GM03348 (cell line): ENCODE results near the gene SRSF9.
A peak's percentile ranks its signal among the peaks of the same experiment; 100 is the strongest.
"Not testable (repeated sequence)": the region's sequence is repeated elsewhere in the genome, so short reads cannot be mapped to it uniquely, and the experiment has no call there.

ENCODE experiments used
- DNase-seq: peaks from one replicate; pipeline ENCODE4 v3.0.0; 2012; ENCODE audit warnings: low spot score

SRSF9 gene, protein sequence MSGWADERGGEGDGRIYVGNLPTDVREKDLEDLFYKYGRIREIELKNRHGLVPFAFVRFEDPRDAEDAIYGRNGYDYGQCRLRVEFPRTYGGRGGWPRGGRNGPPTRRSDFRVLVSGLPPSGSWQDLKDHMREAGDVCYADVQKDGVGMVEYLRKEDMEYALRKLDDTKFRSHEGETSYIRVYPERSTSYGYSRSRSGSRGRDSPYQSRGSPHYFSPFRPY

DNA sequence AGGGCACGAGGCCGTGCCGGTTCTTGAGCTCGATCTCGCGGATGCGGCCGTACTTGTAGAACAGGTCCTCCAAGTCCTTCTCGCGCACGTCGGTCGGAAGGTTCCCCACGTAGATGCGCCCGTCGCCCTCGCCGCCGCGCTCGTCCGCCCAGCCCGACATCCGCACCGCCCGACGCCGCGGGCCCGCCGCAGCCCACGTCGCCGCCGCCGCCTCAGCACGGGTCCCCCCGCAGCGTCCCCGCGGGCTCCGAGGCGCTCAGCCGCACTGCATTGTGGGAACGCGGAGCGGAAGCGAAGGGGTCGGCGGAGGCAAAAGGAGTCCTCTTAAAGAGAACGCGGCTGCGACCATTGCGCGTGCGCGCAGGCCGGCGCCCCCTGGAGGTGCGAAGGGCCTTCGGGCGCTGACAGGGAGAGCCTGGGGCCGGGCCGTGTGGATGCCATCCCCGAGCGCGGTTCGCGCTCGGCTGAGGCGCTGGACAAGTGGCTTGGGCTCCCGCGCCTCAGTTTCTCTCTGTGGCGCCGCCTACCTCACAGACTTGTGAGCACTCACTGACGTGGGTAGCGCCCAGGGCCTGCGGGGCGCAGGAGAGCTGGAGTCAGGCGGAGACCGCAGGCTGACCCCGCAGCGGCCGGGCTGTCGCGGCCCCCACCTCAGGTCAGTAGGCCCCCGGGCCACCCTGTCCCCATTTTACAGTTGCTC, at the start of gene SRSF9:
SRSF9 (minus strand) TSS at position 299 of the 700 bp plus-strand sequence; CDS start at position 160, 139 bp downstream.
- peak; percentile 100 for DNase-seq

- DNase-seq, result not testable (repeated sequence)
These were observed 49.8 kb upstream of the SRSF9 start for GRCh38 chr12:120519324-120519723.

DNA sequence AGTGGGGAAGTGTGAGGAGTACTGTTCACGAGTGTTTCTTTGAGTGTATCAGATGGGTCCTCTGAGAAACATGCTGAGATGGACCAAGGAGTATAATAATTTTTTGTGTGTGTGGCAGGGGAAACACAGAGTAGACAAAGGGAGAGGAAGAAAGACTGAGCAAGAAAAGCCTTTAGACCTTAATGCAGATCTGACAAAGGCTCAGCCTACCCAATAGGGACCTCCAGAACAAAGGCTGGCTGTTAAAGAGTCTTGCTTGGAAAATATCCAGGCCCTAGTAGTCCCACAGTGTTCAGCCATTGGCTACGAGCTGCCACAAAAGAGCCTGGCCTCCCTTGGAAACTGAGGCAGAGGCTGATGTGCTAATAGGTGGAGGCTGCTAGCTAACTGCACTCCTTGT, 45.9 kb upstream of the SRSF9 start:
- no peak for DNase-seq

DNA sequence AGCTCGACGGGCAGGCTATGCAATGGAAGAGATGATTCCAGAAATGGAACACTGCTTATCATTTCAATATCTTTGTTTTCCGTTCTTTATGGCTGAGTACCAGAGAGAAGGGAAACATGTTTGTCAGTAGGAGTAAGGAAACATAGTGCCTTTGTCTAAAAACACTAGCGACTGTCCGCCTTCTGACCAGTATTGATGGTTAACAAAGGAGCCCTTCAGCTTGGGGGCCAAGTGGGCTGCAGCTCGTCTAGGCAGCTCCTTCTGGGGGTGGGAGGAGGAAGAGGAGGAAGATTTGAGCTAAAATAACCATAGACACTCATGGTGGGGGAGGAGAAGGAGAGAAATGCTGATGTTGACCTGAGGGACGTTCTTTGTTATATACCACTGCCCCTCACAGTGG, 44.5 kb upstream of the SRSF9 start:
- DNase-seq, result no peak

GRCh38 chr12:120508537-120508936, 39.0 kb upstream of the SRSF9 start:
- DNase-seq, result no peak

GRCh38 chr12:120504587-120504986, 35.0 kb upstream of the SRSF9 start:
- no peak for DNase-seq

DNA sequence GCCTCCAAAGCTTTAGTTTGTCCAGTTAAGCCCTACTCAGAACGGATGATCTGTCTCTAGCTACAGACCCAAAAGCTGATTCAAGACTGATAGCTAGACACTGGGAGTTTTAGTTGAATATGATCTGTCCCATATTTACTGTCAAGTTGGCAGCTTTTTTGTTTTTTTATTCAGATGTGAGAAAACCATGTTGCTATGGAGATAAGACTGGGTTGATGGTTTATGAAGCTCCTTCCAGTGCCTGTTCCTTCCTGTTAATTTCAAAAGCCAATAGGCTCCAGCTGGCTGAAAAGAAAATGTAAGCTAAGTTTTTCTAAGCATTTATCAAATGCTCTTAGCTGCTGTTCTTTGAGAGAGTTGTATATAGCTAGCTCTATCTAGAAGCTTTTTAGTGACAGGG, 31.0 kb upstream of the SRSF9 start:
- DNase-seq, result no peak

GRCh38 chr12:120498870-120499515, 29.4 kb upstream of the SRSF9 start:
- no peak for DNase-seq

DNA sequence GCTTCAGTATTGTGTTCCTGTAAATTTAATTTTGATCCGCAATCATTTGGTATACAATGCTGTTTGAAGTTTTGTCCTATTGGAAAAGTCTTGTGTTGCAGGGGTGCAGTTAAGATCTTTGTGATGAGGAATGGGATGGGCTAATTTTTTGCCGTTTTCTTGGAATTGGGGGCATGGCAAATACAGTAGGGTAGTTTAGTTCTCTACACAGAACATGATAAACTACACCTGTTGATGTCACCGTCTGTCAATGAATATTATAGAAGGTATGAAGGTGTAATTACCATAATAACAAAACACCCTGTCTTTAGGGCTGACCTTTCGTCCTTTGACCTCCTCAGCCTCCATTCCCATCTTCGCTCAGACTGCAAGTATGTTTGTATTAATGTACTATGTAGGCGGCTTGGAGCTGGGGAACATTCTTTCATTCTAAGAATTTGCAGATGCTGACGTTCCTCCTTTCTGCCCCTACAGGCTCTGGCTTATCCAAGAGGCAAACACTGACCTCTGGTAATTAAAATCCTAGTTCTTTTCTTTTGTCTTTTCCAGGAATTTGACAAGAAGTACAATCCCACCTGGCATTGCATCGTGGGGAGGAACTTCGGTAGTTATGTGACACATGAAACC, 28.1 kb upstream of the SRSF9 start:
- DNase-seq, result peak; percentile 50

DNA sequence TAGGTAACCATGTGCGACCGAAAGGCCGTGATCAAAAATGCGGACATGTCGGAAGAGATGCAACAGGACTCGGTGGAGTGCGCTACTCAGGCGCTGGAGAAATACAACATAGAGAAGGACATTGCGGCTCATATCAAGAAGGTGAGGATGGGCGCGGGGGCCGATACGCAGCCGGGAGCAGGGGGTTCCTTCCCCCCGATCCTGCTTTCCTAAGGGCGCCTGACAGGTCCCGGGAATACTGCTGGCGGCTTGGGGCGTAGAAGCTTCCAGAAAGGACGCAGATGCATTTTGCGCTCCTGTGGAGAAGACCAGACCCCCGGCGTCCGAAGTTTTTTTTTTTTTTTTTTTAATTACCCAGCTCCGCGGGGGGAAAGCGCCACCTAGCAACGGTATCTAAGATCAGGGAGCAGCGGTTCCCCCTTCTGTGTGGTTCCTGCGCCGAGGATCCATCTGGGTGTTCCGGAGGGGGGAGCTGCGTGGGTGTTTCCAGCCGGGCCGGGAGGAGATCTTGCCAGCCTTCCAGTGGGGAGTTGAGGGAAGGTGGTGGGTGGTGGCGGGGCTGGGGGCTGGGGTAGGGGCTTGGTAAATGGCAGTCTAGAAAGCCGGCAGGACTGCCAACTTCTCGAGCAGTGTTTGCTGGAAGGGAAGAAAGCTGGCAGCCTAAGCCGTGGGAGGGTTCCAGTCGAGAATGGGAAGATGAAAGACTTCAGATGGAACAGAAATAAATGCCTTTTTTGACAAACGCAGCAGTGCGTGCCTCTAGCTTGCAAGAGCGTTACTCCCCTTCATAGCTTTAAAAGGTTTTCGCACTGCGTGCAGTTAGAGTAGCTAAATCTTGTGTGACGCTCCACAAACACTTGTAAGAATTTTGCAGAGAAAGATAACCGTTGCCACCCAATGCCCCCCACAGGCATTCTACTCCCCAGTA, 27.1 kb upstream of the SRSF9 start:
- DNase-seq, result peak; percentile 87

GRCh38 chr12:120495731-120496412, 26.3 kb upstream of the SRSF9 start, which contains the start of gene DYNLL1:
Gene DYNLL1, plus strand, starts transcription at chr12:120496113. Its CDS starts 309 bp downstream, at chr12:120496422.
- DNase-seq, result peak; percentile 99

- DNase-seq, result no peak
These were observed 25.7 kb upstream of the SRSF9 start for GRCh38 chr12:120495186-120495730.

GRCh38 chr12:120490833-120491512, 21.4 kb upstream of the SRSF9 start:
- no peak for DNase-seq

- no peak for DNase-seq
These were observed 20.8 kb upstream of the SRSF9 start for GRCh38 chr12:120490325-120490724.

- no peak for DNase-seq
These were observed 19.5 kb upstream of the SRSF9 start for GRCh38 chr12:120489018-120489417.

DNA sequence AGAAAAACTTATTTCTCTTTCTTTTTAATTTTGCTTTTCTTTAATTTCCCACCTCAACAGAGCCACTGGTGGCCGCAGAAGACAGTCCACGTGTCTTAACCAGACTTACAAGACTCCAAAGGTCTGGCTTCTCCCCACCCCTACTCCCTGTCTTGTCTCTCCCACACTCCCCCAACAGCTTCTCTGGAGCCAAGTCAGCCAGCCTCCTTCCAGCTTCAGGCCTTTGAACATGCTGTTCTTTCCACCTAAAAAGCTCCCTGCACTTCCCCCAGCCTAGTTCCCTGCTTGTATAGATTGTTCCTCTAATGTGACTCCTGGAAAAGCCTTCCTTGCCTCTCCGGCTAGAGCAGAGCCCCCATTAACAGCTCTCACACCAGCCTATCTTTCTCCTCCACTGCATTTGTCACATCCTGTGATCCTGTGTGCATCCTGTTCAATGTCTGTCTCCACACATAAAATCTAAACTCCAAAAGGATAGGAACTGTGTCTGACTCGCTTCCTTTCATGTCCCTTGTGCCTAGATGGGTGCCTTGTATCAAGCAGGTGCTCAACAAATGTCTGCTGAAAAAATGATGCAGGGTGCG, 18.6 kb upstream of the SRSF9 start:
- no peak for DNase-seq

DNA sequence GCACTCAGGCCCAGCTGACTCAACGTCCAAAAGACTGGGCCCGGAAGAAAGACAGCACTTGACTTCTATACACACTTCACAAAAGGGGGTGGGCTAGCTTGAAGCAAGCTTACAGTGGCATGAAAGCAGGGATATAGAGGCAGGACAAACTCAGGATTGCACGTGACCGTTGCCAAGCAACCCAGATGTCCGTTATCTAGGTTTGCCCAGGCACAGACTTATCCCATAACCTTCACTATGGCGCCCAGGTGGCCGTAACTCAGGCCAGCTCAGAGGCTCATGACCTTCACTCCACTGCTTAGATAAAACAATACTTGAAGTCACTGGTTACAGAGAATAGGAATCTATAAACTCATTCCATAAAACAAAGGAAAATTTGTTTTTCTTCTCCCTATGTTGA, 18.0 kb upstream of the SRSF9 start:
- DNase-seq, result not testable (repeated sequence)

GRCh38 chr12:120485961-120486881, 16.7 kb upstream of the SRSF9 start:
- no peak for DNase-seq

DNA sequence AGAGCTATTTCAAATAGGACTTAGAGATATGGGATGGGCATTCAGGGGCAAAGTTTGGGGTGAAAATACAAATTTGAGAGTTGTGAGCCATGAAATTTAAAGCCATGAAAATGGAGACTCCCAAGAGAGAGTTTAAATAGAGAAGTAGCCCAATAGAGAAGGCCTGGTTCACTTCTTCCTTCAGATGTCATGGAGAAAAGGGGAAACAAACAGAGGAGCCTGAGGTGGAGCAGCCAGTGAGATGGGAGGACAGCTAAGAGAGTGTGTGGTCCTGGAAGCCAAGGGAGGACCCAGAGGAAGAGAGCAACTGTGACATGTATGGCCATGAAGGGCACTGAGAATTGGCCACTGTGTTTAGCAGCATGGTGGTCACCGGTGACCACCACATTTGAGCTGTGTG, 14.1 kb upstream of the SRSF9 start:
- no peak for DNase-seq
